Adipose tissue (tissue), 3 donors: ENCODE data around the gene FGD5. TPM values are rescaled to one million over a fixed set of nuclear protein-coding genes. Genes with fewer than 3 reads are reported as not detected.
"Not testable (repeated sequence)": the region's sequence is repeated elsewhere in the genome, so short reads cannot be mapped to it uniquely, and the experiment has no call there.

Experiments used
- H3K27ac ChIP-seq: one replicate; pipeline ENCODE4 v1.5.1; 2013; ENCODE audit warnings: low read depth, low read length
- WGBS, 3 donors: extraction: QIAGEN DNeasy Blood & Tissue Kit; methylation state at CpG; one replicate each; pipeline ENCODE4 v1.1.7; 2013; 5-methylcytosine and 5-hydroxymethylcytosine counted together
- polyA plus RNA-seq, 3 donors: library from polyadenylated mRNA; stranded (reverse); fragments of 200-250 nt; gene quantifications; one replicate each; pipeline ENCODE4 v1.2.3, GENCODE V29; 2013
- donor health status: healthy with polysubstance abuse.
- donor health status: Bipolar disorder and iron deficiency.
- donor health status: healthy.

FGD5 gene
- polyA plus RNA-seq, 3 donors = 3.4 to 19.5 (median 16.7) TPM

DNA sequence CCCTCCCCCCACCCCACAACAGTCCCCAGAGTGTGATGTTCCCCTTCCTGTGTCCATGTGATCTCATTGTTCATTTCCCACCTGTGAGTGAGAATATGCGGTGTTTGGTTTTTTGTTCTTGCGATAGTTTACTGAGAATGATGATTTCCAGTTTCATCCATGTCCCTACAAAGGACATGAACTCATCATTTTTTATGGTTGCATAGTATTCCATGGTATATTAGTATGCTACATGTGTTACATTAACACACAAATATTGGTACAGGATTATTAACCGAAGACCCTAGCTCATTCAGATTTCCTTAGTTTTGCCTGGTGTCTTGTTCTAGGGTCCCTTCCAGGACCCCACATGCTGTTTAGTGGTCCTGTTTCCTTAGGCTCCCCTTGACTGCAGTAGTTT, 84.7 kb downstream of the FGD5 start:
- H3K27ac ChIP-seq = not testable (repeated sequence)
- 93 to 100% (median 98%) methylated on average over 1 of the region's 3 CpGs for WGBS, 3 donors

DNA sequence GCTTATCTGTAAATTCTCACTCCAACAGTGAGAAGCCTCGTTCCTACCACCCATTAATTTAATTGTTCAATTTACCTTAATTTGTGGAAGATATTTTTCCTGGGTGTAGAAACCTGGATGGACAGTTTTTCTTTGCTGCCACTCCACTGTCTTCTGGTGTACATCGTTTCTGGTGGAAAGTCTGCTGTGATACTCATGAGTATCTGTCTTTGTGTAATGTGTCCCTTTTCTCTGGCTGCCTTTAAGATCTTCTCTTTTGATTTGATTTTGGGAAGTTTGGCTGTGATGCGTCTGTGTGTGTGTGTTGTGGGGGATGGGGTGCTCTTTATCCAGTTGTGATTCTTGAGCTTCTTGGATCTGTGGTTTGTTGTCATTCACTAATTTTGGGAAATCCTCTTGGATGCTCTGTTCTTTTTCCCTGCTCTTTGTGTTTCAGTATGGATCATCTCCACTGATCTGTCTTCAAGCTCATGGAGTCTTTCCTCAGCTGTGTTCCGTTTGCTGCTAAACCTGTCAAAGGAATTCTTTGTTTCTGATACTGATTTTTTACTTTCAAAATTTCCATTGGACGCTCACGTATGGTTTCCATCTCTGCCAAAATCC, 86.4 kb downstream of the FGD5 start:
- H3K27ac ChIP-seq = no peak overlapping the region
- WGBS, 3 donors = 87 to 96% (median 94%) methylated on average over 6 of the region's 6 CpGs

GRCh38 chr3:14906355-14906971, 87.7 kb downstream of the FGD5 start:
- 67 to 79% (median 74%) methylated on average over 11 of the region's 11 CpGs for WGBS, 3 donors
- no peak overlapping the region for H3K27ac ChIP-seq

GRCh38 chr3:14907043-14907966, 88.5 kb downstream of the FGD5 start:
- no peak overlapping the region for H3K27ac ChIP-seq
- 61 to 77% (median 68%) methylated on average over 18 of the region's 18 CpGs for WGBS, 3 donors

DNA sequence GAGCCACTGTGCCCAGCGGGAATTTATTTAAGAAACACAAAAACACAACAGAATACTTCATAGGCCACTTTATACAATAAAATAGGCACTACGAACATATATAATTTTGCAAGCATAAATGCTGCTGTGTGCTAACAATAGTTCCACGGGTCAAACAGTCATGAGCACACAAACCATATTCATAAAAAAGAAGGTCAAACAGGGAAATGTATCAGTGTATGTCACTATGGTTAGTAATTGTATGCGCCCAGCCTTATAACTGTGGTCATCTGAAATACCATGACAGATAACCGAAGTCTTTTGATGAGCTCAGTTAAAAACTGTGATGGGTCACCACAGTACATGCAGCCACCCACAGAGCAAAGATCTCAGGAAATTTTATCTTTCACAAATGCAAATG, 90.5 kb downstream of the FGD5 start:
- WGBS, 3 donors = 88 to 93% (median 90%) methylated on average over 5 of the region's 5 CpGs
- H3K27ac ChIP-seq = no peak overlapping the region

DNA sequence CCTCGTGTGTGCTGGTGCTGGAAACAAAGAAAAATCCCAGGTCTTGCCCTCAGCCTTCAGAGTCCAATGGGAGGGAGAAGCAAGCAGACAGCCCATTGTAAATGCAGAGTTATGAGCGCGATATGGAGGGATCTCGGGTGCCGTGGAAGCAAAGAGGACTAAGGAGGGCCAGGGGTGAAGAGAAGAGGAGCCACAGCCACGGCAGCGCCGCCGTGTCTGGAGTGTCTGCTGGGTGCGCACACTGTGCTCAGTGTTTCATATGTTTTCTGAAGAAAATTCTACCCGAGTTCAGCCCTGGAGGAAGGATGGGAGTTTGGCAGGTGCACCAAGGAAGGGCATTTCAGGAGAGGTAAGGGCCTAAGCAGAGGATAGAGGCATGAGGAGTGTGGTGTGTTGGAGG, 92.9 kb downstream of the FGD5 start:
- H3K27ac ChIP-seq = no peak overlapping the region
- 87 to 91% (median 89%) methylated on average over 11 of the region's 11 CpGs for whole genome bisulfite sequencing, 3 donors

GRCh38 chr3:14913071-14913925, 94.5 kb downstream of the FGD5 start:
- 76 to 89% (median 82%) methylated on average over 10 of the region's 10 CpGs for WGBS, 3 donors
- H3K27ac ChIP-seq = no peak overlapping the region

DNA sequence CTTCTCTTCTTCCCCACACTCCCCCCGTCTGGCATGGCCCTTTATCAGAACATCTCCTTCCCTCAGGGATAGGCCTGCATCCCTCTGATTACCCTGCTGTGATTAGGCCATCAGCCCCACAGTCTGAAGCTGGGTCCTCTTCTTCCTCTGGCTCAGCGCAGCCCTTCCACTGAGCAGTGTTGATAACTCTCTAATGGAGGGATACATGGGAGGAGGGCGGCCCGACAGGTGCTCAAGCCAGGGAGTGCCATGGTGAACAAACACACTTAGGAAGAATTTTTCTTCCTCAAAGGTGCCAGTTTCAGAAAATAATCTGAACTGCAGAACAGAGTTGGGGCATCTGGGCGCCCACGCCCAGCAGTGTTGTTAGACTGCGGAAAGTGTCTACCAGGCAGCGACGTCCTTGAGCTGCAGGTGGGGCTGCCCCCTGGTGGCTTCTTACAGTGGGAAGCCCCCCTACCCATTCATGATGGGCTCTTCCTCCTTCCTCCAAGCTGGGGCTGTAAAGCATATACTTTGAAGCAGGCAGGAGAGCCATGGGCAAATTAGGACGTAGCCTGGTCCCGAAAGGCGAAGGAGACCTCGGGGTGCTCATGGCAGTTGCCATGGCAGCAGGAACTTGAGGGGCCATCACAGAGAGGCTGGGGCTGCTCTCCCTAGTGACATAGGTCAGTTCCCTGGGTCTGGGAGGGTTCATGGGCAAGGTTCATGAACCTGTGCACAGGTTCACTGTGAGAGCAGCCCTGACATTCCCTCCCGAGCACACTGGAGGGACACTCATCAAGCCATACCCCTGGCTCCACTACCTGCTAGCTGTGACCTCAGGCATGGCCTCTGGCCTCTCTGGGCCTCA, 95.4 kb downstream of the FGD5 start:
- WGBS, 3 donors = 89 to 92% (median 90%) methylated on average over 14 of the region's 14 CpGs
- H3K27ac ChIP-seq = no peak overlapping the region

DNA sequence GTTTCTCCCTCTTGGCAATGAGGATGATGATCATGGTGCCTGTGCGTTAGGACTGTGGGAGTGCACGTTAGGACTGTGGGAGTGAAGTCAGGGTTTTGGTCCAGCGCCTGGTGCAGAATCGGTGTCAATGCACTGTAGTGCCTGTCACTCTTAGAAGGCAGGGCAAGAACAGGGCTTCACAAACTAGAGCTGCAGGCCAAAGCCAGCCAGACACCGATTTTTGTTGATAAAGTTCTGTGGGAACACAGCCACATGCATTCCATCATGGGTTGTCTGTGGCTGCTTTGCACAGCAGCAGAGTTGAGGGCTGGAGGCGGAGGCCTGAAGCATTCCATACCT, 96.0 kb downstream of the FGD5 start:
- WGBS, 3 donors = 36 to 76% (median 75%) methylated on average over 6 of the region's 6 CpGs
- H3K27ac ChIP-seq = no peak overlapping the region

GRCh38 chr3:14915636-14916222, 97.0 kb downstream of the FGD5 start:
- no peak overlapping the region for H3K27ac ChIP-seq
- WGBS, 3 donors = 86 to 87% (median 87%) methylated on average over 3 of the region's 3 CpGs

GRCh38 chr3:14918356-14918860, 99.6 kb downstream of the FGD5 start:
- no peak overlapping the region for H3K27ac ChIP-seq
- 86 to 89% (median 86%) methylated on average over 13 of the region's 13 CpGs for WGBS, 3 donors

DNA sequence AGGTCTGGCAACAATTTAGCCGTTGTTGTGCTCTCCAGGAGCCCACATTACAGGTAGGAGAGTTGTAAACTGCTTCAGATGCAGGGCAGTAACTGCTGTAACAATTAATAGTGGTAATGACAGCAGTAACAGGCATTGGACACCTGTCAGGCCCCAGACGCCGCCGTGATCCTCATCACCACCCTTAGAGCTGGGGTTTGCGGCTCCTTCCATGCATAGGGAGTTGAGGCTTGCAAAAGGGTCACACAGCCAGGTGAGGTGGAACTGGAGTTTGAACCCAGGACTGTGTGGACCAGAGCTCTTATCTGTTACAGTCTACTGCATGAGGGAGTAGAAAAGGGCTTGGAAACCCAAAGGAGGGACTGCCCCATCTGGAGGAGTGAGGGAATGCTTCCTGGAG, 101.8 kb downstream of the FGD5 start:
- H3K27ac ChIP-seq = no peak overlapping the region
- WGBS, 3 donors = 89 to 93% (median 89%) methylated on average over 5 of the region's 5 CpGs

GRCh38 chr3:14921034-14921616, 102.4 kb downstream of the FGD5 start:
- H3K27ac ChIP-seq = no peak overlapping the region
- WGBS, 3 donors = 15 to 20% (median 20%) methylated on average over 10 of the region's 10 CpGs

DNA sequence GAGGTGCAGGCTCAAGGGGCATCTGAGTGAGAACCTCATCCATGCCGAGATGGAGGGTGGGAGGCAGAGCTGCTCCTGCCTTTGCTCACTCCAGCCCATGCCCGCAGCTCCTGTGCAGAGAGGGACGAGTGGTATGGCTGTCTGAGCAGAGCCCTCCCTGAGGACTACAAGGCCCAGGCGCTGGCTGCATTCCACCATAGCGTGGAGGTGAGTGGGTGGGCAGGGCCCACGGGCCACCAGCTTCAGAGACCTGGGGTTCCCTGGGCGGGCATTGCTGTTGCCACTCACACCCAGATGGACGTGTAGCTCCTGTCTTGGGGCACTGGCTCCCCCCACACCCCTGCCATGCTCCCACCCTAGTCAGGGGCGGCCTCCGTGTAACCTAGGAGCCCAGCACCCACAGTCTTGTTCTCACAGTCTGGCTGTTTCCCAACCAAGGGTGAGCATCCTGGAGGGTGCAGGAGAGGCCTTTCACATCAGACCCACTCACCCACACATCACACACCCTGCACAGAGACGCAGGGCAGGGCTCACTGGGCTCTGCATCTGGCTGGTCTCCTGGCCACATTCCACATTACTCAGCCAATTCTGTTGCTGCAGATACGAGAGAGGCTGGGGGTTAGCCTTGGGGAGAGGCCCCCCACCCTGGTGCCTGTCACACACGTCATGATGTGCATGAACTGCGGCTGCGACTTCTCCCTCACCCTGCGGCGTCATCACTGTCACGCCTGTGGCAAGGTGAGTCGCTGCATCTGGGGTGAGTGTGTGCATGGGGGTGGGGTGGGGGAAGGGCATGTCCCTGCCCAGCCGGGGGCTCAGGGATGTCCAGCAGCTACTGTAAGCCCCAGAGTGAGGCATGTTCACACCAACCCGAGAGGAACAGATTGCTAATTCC, 103.3 kb downstream of the FGD5 start:
- WGBS, 3 donors = 80 to 90% (median 88%) methylated on average over 21 of the region's 21 CpGs
- no peak overlapping the region for H3K27ac ChIP-seq

DNA sequence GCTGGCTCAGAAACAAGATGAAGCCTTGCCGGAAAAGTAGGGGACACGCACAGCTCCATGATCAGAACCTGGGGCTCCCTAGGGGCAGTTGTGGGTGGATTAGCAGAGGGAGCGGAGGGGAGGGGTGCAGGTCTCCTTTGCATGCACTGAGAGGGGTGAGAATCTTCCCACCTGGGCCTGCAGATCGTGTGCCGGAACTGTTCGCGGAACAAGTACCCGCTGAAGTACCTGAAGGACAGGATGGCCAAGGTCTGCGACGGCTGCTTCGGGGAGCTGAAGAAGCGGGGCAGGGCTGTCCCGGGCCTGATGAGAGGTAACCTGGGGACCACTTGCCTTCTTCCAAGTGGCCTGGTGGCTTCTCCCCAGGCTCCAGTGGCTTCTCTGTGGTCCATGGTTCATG, 104.1 kb downstream of the FGD5 start:
- WGBS, 3 donors = 74 to 96% (median 96%) methylated on average over 13 of the region's 13 CpGs
- no peak overlapping the region for H3K27ac ChIP-seq

GRCh38 chr3:14923476-14923875, 104.7 kb downstream of the FGD5 start:
- WGBS, 3 donors = 74 to 86% (median 80%) methylated on average over 6 of the region's 6 CpGs
- no peak overlapping the region for H3K27ac ChIP-seq
